ENCODE data around the gene SLC26A8.
"Not testable (repeated sequence)": the region's sequence is repeated elsewhere in the genome, so short reads cannot be mapped to it uniquely, and the experiment has no call there.

The SLC26A8 gene

DNA sequence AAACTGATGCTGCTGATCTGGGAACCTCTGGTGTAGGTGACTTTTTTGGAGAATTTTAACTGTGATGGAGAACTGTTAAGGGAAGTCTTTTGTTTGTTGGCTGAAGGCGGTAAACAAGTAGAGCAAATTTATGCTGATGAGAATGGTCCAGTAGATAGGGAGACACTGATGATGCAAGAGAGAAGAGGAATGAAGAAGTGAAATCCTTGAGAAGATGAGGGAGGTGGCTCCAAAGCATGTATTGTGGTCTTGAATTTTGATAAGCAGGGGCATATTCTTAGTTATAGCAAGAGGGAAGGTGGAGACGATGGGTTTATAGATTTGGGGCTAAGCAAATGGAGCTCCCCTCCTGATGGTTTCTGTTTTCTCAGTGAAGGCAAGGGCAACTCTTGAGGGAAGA, 25.1 kb upstream of the SLC26A8 start:
- no peak for DNase-seq

DNA sequence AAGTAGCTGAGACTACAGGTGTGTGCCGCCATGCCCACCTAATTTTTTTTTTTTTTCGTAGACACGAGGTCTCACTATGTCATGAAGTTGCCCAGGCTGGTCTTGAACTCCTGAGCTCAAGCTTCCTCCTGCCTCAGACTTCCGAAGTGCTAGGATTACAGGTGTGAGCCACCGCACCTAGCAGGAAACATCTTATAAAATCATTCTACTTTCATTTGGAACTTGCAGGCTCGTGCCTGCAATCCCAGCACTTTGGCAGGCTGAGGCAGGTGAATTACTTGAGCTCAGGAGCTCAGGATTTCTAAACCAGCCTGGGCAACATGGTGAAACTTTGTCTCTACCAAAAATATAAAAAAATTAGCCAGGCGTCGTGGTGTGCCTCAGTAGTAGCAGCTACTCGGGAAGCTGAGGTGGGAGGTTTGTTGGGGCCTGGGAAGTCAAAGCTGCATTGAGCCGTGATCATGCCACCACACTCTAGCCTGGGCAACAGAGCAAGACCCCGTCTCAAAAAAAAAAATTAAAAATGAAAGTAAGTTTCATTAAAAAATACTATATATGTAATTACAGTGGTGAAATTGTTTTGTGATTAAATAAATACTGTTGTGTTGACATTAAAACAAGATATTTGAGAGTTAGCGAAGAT, 18.3 kb upstream of the SLC26A8 start:
- no peak for DNase-seq

DNA sequence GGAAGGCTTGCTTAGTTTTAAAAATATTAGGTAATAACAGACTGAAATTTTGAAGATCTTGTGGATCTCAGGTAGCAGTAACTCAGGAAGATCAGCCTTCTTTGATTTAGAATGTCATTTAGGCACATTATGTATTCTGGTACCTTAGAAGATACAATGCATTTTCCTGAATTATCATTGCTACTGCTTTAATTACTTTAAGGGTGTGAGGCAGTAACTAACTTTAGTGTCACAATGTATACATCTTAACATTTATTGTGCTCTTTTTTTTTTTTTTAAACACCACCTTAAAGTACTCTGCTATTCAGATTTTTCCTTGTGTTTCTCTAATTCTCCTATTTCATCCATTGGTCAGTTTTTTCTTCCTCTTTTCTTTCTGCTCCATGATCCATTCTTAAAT, 16.5 kb upstream of the SLC26A8 start:
- DNase-seq, result no peak

DNA sequence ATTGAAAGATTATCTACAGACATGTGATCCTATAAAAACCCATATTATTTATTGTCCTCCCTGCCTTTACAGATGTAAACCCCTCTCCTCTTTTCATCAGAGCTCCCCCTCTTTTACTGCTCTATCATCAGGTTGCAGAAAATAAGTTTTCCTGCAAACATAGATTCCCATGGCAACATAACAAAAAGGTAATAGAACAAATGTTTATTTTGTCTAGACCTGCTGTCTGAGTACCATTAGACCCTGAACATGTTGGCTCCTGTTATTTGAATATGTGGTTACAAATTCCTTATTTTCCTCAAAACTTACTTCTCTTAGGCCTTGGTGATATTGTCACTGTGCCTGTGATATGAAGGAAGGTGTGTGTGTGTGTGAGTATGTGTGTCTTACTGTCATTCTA, 14.7 kb upstream of the SLC26A8 start:
- DNase-seq, result no peak

DNA sequence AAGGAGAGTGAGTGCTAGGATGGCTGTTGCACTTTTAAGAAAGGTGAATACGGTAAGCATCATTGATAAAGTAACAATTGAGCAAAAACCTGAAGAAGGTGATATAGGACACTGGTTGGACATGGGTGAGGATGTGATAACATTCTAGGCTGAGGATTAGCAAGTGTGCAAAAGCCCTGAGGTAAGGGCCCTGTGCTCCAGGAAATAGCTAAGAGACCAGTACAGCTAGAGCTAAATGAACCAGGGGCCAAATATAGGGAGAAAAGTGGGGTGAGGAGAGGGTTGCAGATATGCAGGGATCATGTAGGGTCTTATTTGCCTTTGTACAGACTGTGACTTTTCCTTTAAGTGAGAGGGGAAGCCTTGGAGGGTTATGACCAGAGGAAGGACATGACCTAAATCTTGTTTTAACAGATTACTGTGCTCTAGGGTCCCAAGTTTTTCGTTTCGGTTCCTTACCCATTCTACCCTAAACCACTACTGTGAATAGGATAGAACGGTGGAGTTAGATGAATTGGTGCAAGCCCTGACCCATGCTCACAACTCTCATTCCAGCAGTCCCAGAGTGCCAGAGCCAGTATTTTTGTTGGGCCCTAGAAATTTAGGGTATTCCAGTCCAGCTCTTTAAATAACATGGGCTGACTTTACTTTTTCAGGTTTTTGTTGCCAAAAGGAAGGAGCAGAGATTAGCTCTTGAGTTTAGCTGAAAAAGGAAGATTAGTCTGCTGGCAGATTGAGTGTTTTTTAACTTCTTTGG, 13.9 kb upstream of the SLC26A8 start:
- no peak for DNase-seq

DNA sequence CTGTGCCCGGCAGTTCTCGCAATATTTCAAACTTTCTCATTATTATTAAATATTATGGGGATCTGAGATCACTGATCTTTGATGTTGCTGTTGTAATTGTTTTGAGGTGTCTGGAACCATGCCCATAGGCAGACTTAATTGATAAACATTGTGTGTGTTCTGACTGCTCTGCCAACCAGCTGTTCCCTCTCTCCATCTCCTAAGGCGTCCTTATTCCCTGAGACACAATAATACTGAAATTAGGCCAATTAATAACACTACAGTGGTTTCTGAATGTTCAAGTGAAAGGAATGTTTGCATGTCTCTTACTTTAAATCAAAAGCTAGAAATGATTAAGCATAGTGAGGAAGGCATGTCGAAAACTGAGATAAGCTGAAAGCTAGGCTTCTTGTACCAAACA, 10.8 kb upstream of the SLC26A8 start:
- no peak for DNase-seq

DNA sequence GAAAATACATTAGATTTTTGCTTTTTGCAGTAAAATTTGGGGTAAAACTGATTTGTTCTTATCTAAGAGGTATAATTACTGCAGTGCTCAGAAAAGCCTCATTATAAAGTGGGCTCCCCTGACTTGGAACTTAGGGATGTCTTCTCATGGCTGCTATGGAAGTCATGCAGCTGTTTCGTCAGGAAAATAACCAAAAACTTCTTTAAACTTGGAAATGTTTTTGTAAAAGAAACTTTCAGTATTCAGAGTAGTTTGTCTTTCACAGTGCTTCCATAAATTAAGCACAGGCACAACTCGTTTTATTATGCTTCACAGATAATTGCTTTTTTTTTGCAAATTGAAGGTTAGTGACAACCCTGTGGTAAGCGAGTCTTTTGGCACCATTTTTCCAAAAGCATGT, 10.0 kb upstream of the SLC26A8 start:
- no peak for DNase-seq

DNA sequence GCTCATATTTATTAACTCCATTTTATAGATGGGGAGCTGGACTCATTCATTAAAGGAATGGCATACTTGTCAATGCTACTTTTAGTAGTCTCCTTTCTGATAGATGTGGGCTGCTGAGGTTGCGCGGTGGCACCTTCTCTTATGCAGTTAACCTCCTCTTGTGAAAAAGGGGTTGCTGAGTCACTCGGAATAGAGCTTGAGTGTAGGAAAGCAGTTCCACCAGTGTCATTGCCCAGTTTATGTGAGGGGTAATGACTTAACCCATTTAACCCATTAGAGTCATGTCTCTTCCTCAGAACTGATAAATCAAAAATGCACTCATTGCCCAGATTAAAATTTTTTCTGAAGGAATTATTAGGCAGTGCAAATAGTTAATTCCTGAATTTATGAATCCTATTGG, 9.5 kb upstream of the SLC26A8 start:
- DNase-seq, result peak in 1 of 2 donors; percentile 18

DNA sequence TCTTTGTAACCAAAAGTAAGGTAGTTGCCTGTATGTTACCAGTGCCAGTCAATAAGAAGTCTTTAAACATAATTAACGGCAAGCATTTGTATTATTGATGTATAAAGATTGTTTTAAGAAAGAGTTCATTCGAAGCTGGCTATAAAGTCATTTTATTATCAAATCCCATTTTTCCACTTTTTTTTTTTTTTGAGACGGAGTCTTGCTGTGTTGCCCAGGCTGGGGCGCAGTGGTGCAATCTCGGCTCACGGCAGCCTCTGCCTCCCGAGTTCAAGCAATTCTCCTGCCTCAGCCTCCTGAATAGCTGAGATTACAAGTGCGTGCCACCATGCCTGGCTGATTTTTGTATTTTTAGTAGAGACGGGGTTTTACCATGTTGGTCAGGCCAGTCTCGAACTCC, 8.7 kb upstream of the SLC26A8 start:
- not testable (repeated sequence) for DNase-seq

DNA sequence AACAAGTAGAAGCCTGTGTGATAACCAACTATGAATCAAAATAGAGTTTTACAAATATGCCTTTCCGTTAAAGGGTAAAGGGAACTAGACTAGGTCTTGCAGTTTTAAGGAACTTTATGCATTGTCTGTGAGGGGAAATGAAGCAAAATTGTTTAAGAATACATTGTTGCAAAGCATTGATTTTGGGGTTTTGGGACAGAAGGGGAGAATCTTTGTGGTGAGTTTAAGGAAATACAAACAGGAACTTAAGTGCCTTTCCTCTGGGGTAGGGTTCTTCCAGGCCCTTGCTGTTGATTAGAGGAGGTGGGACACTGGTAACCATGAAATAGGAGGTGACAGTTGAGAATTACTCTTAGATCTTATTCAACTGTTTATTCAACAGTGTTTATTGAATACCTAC, 7.8 kb upstream of the SLC26A8 start:
- DNase-seq, result no peak

DNA sequence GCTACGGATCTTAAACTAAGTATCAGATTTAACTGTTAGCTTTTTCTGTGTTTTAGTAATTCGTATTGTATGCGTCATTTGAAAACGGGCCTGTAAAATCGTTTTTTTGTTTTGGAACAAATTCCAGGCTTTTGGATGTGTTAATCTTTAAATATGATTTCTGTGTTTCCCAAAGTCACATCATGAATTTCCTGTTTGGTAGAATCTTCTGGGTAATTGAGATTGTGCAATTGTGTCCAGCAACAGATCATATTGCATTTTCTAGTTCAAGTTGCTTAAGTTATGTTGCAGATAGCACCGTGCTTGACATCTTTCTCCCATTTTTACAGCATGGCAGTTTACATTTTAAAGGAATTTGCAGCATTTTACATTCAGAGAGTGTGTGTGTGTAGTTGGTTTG, 5.0 kb upstream of the SLC26A8 start:
- no peak for DNase-seq

DNA sequence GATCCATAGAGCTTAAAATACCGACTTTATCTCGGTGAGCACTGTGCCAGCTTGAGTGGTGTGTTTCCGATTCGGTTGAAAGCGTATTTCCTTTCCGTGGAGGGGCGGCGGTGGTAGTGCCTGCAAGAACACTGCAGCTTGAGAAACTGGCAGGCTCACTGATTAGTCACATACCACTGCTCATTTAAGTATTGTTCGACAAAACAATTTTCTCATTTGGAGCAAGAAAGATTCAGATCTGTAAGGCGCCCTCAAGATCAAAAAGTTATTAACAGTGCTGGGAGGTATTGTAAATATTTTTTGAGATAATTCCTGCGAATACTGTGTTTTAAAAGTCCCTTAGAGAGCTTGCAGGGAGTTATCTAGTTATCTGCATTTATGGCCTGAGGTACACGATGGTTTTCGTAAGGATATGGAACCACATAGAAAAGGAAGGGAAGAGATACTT, 4.5 kb upstream of the SLC26A8 start:
- DNase-seq, result peak; percentile 66 to 71

DNA sequence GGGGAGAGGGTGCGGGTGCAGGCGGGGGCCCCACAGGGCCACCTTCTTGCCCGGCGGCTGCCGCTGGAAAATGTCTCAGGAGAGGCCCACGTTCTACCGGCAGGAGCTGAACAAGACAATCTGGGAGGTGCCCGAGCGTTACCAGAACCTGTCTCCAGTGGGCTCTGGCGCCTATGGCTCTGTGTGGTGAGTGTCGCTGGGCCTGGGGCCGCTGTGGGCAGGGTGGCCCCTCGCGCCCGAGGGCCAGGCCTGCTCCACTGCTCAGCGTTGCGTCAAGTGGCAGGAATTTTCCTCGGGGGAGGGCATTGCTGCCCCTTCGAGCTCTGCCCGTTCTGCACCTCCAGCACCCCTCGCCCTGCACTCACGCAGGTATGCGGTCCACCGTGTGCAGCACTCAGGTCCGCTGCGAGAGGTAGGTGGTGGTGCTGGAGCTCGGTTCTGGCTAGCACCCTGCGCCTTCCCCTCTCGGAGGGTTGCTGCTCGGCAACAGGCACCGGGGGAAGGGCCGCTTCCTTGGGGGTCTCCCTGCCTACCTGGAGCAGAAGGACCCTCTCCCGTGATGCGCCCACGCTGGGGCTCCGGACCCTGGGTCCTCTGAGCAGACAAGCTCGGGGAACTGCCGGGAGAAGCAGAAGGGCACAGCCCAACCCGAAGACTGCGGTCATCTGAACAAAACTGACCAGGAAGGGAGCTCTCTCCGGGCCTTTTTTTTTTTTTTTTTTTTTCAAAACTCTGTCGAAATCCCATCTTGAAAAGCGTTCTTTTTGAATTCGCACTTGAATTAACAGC, 3.8 kb upstream of the SLC26A8 start:
- peak in 1 of 2 donors; percentile 37 for DNase-seq

DNA sequence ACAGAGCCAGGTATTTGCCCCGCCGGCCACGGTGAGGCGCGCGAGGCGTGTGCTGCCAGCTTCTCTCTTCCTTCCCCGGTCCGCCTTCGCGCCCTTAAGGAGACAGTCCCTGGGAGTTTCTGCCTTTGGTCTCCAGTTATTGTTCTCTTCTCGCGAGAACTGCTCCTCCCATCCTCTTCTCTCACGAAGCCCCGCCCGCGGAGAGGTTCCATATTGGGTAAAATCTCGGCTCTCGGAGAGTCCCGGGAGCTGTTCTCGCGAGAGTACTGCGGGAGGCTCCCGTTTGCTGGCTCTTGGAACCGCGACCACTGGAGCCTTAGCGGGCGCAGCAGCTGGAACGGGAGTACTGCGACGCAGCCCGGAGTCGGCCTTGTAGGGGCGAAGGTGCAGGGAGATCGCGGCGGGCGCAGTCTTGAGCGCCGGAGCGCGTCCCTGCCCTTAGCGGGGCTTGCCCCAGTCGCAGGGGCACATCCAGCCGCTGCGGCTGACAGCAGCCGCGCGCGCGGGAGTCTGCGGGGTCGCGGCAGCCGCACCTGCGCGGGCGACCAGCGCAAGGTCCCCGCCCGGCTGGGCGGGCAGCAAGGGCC, 3.2 kb upstream of the SLC26A8 start, which contains the start of gene MAPK14:
TSS of gene MAPK14 (plus strand) at position 308 of the 587 bp plus-strand sequence. CDS start 350 bp downstream, outside the sequence.
- DNase-seq, result peak; percentile 99 to 100

DNA sequence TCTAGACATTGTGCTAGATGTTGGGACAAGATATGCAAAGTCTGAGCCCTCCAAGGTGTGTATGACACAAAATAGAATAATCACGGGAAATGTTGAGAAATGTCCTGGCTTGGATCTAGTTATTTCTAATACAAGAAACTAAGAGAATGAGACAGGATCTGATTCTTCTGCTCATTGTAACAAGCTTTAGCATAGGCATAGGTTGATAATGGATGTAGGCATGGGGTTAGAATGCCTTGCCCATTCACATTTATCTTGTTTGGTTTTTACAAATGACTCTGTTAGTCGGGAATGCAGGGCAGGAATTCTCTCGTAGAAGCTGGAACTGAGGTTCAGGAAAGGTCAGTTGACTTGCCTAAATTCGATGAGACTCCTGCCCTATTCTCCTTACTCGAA, 1.5 kb upstream of the SLC26A8 start:
- DNase-seq, result no peak

DNA sequence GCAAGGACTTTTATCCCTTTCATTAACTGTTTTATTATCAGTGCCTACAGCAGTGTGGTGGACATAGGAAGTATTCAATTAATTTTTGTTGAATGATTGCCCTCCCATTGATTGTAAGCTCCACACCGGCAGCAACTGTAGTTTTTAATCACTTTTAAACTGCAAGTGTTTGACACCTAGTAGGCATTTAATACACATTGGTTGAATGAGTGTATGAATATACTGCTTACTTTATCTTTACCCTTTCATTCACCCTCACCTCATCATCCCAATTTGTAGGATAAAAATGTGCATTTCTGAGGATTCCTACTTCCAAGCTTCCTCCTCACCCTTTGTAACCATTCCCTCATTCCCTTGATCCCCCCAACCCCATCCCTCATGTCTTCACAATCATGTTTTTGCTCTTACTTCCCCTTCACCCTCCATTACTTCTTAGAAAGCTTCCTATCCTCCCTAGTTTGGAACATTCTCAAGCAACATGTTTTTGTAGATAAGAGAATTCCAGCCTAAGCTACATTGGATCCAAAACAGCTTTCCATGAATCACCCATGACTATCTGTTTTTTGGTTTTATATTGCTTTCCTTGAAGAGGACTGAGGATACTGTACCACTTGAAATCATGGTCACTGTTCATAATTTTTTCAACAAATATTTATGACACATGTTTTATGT, 955 bp upstream of the SLC26A8 start:
- no peak for DNase-seq

DNA sequence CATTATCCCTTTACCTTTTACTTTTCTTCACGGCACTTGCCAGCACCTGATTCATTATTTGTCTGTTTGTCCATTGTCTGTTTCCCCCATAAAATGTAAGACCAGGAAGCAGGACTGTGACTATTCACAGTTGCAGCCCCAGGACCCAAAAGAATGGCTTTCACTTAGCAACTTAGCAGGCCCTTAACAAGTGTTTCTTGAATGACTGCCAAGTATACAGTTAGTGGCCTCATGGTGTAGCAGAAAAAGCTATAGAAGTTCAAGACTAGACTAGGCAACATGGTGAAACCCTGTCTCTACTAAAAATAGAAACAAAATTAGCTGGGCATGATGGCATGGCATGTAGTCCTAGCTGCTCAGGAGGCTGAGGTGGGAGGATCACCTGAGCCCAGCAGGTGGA, 4.3 kb downstream of the SLC26A8 start:
- DNase-seq, result no peak

DNA sequence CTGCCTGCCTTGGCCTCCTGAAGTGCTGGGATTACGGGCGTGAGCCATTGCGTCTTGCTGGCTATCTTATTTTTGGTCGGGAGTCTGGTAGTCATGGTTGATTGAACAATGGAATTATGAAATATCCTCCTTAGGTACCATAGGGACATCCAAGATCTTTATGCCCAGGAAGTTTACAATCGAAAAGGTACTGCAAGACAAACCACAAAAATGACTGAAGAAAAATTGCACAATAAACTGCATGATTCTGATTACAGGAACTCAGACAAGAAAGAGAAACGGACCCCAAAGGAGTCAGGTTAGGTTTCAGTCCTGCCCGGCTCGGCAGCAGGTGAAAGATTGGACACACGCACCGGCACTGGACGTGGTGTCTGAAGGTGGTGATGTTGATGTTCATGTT, 5.3 kb downstream of the SLC26A8 start:
- no peak for DNase-seq

DNA sequence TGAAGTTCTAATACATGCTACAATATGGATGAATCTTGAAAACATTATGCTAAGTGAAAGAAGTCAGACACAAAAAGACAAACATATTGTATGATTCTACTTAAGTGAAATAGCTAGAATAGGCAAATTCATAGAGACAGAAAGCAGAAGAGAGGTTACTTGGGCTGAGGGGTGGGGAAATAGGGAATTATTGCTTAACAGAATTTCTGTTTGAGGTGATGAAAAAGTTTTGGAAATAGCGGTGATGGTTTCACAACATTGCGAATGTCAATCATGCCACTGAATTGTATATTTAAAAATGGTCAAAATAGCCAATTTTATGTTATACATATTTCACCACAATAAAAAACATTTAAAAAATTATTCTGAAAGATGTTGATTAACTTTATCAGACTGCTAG, 6.1 kb downstream of the SLC26A8 start:
- no peak for DNase-seq

DNA sequence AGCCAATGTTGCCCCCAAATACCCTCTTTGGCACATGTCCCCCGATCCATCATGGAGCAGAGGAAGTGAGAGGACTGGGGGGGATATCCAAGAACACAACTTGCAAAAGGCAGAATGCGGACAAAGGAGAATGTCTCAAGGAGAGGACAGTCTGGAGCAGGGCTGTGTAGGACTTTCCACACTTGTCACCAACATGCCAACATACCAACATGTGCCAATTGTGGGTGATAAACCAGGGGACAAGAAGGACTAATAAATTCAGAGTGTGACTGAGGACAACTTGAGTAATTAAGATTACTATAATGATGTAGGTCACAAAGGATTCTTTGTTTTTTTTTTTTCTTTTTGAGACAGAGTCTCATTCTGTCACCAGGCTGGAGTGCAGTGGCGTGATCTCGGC, 8.8 kb downstream of the SLC26A8 start:
- no peak for DNase-seq

DNA sequence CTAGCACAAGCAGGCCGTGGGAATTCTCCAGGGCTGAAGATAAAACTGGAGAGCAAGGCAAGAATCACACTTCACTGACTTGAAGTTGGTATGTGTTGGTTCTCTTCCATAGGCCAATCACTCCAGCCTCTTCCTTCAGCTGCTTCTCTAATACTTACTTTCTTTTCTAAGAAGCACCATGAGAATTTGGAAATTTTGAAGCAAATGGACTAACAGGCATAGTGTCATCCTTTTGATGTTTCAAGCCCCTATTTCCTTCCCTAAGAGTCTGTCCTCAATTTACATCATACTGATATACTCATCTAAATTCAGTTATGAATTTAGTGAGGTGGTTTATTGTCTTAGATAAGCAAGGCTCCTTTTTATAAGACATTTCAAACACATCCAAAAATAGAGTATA, 24.0 kb downstream of the SLC26A8 start:
- DNase-seq, result no peak

DNA sequence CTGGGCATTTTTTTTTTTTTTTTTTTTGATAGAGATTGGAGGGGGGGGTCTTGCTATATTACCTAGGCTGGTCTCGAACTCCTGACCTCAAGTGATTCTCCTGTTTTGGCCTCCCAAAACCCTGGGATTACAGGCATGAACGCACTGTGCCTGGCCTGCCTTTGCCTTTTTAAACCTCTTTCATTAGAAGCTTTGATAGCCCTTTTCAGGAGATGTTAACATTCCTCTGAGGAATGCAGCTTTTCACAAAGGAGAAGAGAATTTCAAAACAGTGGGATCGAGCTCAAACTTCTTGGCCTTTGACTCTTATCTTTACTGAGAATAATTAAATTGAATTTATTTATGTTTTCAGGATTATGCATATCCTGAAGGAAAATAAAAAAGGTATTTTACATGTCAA, 31.3 kb downstream of the SLC26A8 start:
- DNase-seq, result no peak

DNA sequence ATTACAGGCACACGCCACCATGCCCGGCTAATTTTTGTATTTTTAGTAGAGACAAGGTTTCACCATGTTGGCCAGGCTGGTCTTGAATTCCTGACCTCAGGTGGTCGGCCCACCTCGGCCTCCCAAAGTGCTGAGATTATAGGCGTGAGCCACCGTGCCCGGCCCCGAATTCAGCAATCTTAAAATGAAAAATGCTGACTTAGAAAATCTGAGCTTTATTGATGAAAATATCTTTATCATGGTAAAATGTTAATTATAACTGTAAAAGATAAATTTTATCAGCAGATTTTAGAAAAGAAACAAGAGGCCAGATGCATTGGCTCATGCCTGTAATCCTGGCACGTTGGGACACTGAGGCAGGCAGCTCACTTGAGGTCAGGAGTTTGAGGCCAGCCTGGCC, 36.4 kb downstream of the SLC26A8 start:
- DNase-seq, result not testable (repeated sequence)

All from CD4-positive, alpha-beta T cell treated with Interleukin-4 for 1 hour (primary cell).